Jurkat, Clone E6-1 (cell line): ENCODE data around the gene HAND2.

Experiments
- DNase-seq: peaks from one replicate; pipeline ENCODE4 v3.0.0-alpha.2; 2011; ENCODE audit warnings: low read depth, low spot score
- H3K4me3 ChIP-seq: 2 replicates; pipeline ENCODE4 v1.5.1; 2011; ENCODE audit warnings: mild to moderate bottlenecking, low read length, control low read depth, moderate library complexity

The HAND2 gene

GRCh38 chr4:173538148-173538908 is 8.3 kb upstream of the HAND2 start:
- peak overlapping the region; percentile 13; the same call in 1 of the 2 replicates for H3K4me3 ChIP-seq
- DNase-seq = no peak

- no peak overlapping the region for H3K4me3 ChIP-seq
- DNase-seq = no peak
Observed at GRCh38 chr4:173537613-173538147, 7.7 kb upstream of the HAND2 start.

GRCh38 chr4:173536808-173537429 is 6.9 kb upstream of the HAND2 start:
- no peak for DNase-seq
- no peak overlapping the region for H3K4me3 ChIP-seq

- DNase-seq = no peak
- no peak overlapping the region for H3K4me3 ChIP-seq
Observed at GRCh38 chr4:173535957-173536356, 5.9 kb upstream of the HAND2 start.

- DNase-seq = no peak
- no peak overlapping the region for H3K4me3 ChIP-seq
Observed at GRCh38 chr4:173535165-173535902, 5.3 kb upstream of the HAND2 start.

- H3K4me3 ChIP-seq = no peak overlapping the region
- no peak for DNase-seq
Observed at GRCh38 chr4:173534434-173534833, 4.4 kb upstream of the HAND2 start.

- no peak overlapping the region for H3K4me3 ChIP-seq
- no peak for DNase-seq
Observed at GRCh38 chr4:173532725-173533511, 2.9 kb upstream of the HAND2 start.

- no peak overlapping the region for H3K4me3 ChIP-seq
Observed at GRCh38 chr4:173531086-173531965, 1.3 kb upstream of the HAND2 start.

GRCh38 chr4:173530326-173531085 is 477 bp upstream of the HAND2 start:
- no peak overlapping the region for H3K4me3 ChIP-seq
- no peak for DNase-seq

More at GRCh38 chr4:173531086-173531965, 1.3 kb upstream of the HAND2 start:
- no peak for DNase-seq

- H3K4me3 ChIP-seq = no peak overlapping the region
- DNase-seq = no peak
Observed at GRCh38 chr4:173528378-173529321, 1.4 kb downstream of the HAND2 start.

GRCh38 chr4:173527103-173527891 is 2.7 kb downstream of the HAND2 start:
- no peak for DNase-seq
- H3K4me3 ChIP-seq = no peak overlapping the region

GRCh38 chr4:173526724-173527102 is 3.3 kb downstream of the HAND2 start:
- no peak overlapping the region for H3K4me3 ChIP-seq
- no peak for DNase-seq

- no peak for DNase-seq
- H3K4me3 ChIP-seq = no peak overlapping the region
Observed at GRCh38 chr4:173526027-173526482, 4.0 kb downstream of the HAND2 start.

- no peak for DNase-seq
- no peak overlapping the region for H3K4me3 ChIP-seq
Observed at GRCh38 chr4:173525118-173526011, 4.7 kb downstream of the HAND2 start.
